ENCODE results near the gene SUGP1. TPM values are rescaled to one million over a fixed set of nuclear protein-coding genes. Genes with fewer than 3 reads are reported as not detected.

SUGP1 gene
- total RNA-seq, 1 experiment from 2014 or later, result 30.8 TPM

GRCh38 chr19:19315444-19315843 lies 4.9 kb downstream of the SUGP1 start:
- in situ Hi-C loops (cut with HindIII; ENCODE audit: low pct_unique_long_range_greater_than_20kb, low sequenced_read_pairs), result no loop called here
- no peak for DNase-seq (ENCODE audit: low read depth)

DNA sequence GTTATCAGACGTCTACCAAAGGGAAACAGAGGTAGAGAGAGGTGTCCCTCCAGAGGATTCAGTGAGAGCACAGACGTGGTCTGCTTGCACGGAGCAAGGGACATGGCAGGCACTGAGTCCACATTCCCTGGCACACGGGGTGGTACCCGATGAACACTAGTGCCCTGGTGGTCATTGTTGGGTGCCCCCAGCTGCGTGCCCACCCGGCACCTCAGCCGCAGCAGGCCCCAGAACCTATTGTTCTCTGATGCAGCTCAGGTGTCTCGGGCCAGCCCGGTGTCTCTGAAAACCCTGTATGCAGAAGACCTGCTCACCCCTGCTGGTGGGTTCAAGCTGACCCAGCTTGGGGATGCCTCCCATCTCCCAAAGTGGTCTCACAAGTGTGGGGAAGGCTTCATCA lies 11.9 kb downstream of the SUGP1 start:
- DNase-seq (ENCODE audit: low read depth), result no peak
- in situ Hi-C loops (cut with HindIII; ENCODE audit: low pct_unique_long_range_greater_than_20kb, low sequenced_read_pairs), result no loop called here

DNA sequence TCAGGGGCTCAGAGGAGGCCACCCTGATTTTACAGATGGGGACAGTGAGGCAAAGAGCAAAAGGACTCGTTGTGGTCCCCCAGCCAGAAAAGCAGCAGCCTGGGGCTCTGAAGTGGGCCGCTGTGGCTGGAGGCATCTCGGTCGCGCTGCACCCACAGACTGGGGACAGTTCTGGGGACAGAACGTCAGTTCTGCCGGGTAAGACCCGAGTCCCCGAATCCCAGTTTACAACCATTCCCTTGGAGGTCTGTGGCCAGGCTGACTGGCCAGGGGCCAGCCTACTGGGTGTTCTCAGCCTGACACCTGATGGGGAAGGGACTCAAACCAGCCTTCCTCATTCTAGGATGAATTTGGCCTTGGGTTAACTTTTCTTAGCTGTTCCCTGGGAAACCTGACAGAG lies 14.1 kb downstream of the SUGP1 start:
- DNase-seq (ENCODE audit: low read depth), result no peak
- in situ Hi-C loops (cut with HindIII; ENCODE audit: low pct_unique_long_range_greater_than_20kb, low sequenced_read_pairs), result no loop called here

GRCh38 chr19:19305696-19306095 lies 14.6 kb downstream of the SUGP1 start:
- in situ Hi-C loops (cut with HindIII; ENCODE audit: low pct_unique_long_range_greater_than_20kb, low sequenced_read_pairs), result no loop called here
- DNase-seq (ENCODE audit: low read depth), result no peak

GRCh38 chr19:19305066-19305465 lies 15.2 kb downstream of the SUGP1 start:
- in situ Hi-C loops (cut with HindIII; ENCODE audit: low pct_unique_long_range_greater_than_20kb, low sequenced_read_pairs), result no loop called here

GRCh38 chr19:19304186-19304965 lies 15.9 kb downstream of the SUGP1 start:
- no peak for DNase-seq (ENCODE audit: low read depth)
- in situ Hi-C loops (cut with HindIII; ENCODE audit: low pct_unique_long_range_greater_than_20kb, low sequenced_read_pairs), result no loop called here

More at GRCh38 chr19:19305066-19305465, 15.2 kb downstream of the SUGP1 start:
- DNase-seq (ENCODE audit: low read depth), result no peak

DNA sequence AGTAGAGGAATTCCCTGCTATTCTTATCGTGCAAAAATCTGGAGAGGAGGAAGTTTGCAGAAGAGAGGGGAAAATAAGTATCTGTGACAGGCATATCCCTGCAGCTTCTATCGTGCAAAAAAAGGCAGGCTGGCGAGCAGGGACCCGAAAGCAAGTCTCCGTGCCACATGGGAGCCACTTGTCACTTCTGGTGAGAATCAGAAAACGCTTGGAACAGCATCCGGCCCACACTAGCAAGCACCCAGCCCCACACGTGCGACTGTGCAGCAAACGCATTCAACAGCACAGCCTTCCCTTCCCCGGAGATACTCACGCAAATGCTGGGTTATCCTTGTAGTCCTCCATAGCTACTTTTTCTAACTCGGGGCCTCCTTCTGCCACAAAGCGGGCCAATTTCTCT lies 16.9 kb downstream of the SUGP1 start:
- in situ Hi-C loops (cut with HindIII; ENCODE audit: low pct_unique_long_range_greater_than_20kb, low sequenced_read_pairs), result no loop called here

GRCh38 chr19:19300613-19301012 lies 19.7 kb downstream of the SUGP1 start:
- in situ Hi-C loops (cut with HindIII; ENCODE audit: low pct_unique_long_range_greater_than_20kb, low sequenced_read_pairs), result no loop called here

More for the DNA sequence above, 16.9 kb downstream of the SUGP1 start:
- no peak for DNase-seq (ENCODE audit: low read depth)

GRCh38 chr19:19297759-19298158 lies 22.6 kb downstream of the SUGP1 start:
- in situ Hi-C loops (cut with HindIII; ENCODE audit: low pct_unique_long_range_greater_than_20kb, low sequenced_read_pairs), result no loop called here
- DNase-seq (ENCODE audit: low read depth), result no peak

More at GRCh38 chr19:19300613-19301012, 19.7 kb downstream of the SUGP1 start:
- DNase-seq (ENCODE audit: low read depth), result no peak

DNA sequence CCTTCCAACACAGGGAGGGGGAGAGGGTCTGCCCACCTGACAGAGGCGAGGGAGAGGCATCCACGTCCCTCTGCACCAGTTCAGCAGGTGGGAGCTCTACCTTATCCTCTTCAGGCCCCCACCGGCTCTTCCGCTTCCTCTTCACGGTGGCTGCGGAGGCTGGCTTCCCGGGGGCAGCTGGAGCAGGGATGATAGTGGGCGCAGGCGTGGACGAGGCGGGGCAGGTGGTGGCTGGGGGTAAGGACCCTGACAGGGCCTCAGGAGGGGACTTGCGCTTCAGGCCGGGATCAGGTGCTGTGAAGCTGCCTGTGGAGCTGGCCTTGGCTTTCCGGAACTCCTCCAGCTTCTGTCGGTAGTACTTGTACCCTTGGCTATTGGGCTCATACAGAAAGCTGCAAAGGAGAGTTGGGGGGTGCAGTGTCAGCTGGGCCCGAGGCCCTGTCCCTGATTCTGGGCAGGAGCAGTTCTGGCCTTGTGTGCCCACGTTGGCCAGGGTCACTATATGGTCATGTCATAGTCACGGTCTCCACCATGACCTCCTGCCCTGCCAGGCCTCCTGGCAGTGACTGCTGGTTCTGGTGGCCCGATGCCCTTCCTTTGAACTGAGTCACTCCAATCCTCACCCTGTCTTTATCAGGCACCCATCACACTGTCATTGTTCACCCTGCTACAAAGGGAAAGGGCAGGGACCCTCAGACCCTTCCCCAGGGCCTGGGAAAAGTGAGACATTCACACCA lies 23.2 kb downstream of the SUGP1 start:
- DNase-seq (ENCODE audit: low read depth), result no peak
- in situ Hi-C loops (cut with HindIII; ENCODE audit: low pct_unique_long_range_greater_than_20kb, low sequenced_read_pairs), result no loop called here

- no peak for DNase-seq (ENCODE audit: low read depth)
- in situ Hi-C loops (cut with HindIII; ENCODE audit: low pct_unique_long_range_greater_than_20kb, low sequenced_read_pairs), result no loop called here
Observed at GRCh38 chr19:19294914-19295313, 25.4 kb downstream of the SUGP1 start.

DNA sequence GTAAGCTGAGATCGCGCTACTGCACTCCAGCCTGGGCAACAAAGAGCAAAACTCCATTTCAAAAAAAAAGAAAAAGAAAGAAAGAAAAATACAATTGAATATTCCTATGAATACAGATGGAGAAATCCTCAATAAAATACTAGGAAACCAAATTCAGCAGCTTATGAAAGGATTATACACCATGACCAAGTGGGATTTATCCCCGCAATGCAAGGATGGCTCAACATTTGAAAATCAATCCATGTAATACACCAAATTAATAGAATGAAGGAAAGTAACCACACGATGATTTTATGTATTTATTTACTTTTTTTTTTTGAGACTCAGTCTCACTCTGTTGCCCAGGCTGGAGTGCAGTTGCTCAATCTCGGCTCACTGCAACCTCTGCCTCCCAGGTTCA lies 27.7 kb downstream of the SUGP1 start:
- in situ Hi-C loops (cut with HindIII; ENCODE audit: low pct_unique_long_range_greater_than_20kb, low sequenced_read_pairs), result no loop called here
- DNase-seq (ENCODE audit: low read depth), result no peak

GRCh38 chr19:19285686-19286085 lies 34.6 kb downstream of the SUGP1 start:
- DNase-seq (ENCODE audit: low read depth), result no peak
- in situ Hi-C loops (cut with HindIII; ENCODE audit: low pct_unique_long_range_greater_than_20kb, low sequenced_read_pairs), result no loop called here

DNA sequence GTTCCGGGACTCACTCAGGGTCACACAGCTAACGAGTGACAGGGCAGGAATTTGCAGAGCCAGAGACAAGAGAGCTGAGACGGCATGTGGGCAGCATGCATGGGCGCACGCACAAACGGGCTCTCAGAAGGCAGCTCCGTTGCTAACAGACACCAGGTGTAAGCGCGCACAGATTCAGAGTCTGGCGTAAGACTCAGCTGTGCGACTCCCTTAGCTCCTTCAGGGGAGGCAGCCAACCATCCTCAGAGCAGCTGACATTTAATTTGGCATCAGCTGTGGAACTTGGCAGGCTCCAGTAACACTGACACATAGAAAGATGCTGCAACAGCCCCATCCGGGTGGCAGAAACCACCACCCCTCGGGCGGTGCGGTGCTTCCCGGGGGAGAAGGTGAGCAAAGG lies 39.7 kb downstream of the SUGP1 start:
- no peak for DNase-seq (ENCODE audit: low read depth)

DNA sequence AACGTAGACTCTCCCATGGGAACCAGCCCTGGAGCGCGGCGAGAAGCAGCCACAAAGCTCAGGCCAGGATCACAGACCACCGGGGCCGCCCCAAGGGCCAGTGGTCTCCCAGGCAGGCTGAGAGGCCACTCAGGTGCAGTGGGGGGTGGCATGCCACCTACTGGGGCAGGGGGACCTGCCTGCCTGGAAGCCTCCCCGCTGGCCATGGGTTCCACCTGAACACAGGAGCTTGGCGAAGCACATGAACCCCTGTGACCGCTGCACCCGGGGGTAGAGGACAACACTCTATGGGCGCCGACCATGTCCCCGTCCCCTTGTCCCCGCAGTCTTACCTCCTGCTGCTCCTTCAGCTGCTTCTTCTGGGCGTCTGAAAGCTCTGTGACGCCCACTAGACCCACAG lies 40.5 kb downstream of the SUGP1 start:
- no peak for DNase-seq (ENCODE audit: low read depth)
- in situ Hi-C loops (cut with HindIII; ENCODE audit: low pct_unique_long_range_greater_than_20kb, low sequenced_read_pairs), result no loop called here

More for the DNA sequence above, 39.7 kb downstream of the SUGP1 start:
- in situ Hi-C loops (cut with HindIII; ENCODE audit: low pct_unique_long_range_greater_than_20kb, low sequenced_read_pairs), result no loop called here

DNA sequence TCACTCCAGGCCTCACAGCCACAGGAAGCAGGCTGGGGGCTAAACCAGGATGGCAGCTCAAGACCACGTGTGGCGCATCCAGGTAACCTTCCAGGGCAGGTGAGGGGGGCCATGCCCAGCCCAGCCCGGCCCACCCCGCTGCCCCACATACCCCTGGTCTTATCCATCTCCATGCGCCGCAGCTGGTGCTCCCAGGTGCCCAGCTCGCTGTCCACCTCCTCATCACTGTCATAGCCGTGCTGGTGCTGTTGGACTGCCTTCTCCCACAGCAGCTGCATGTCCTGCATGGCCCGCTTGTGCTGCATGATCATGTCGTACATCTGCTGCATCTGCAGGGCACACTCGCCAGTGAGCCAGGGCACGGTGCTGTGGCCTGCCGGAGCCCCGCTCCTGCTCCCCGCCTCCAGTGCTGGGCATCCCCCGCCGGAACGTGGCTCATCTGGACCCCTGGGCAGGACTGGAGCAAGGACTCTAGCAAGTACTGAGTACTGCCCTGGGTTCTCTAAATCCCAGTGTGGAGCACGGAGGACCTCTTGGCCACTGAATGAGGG lies 41.2 kb downstream of the SUGP1 start:
- in situ Hi-C loops (cut with HindIII; ENCODE audit: low pct_unique_long_range_greater_than_20kb, low sequenced_read_pairs), result no loop called here

DNA sequence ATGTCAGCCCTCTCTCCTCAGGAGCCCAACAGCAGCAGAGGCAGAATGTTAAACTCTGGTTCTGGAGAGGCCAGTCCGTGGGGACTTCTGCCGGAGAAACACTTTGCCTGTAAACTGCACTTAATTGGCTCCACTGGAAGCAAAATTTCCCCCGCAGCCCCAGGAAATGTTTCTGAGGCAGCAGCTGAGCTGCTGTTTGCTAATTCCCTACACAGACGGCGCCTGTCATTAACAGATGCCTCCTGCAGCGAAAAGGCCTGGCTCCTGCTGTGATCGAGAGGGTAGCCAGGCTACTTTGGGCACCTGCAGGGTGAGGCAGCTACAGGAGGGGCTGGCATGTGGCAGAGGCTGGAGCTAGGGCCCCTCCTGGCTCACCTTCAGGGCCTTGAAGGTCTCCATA lies 42.0 kb downstream of the SUGP1 start:
- no peak for DNase-seq (ENCODE audit: low read depth)
- in situ Hi-C loops (cut with HindIII; ENCODE audit: low pct_unique_long_range_greater_than_20kb, low sequenced_read_pairs), result no loop called here

More for the DNA sequence above, 41.2 kb downstream of the SUGP1 start:
- DNase-seq (ENCODE audit: low read depth), result no peak

DNA sequence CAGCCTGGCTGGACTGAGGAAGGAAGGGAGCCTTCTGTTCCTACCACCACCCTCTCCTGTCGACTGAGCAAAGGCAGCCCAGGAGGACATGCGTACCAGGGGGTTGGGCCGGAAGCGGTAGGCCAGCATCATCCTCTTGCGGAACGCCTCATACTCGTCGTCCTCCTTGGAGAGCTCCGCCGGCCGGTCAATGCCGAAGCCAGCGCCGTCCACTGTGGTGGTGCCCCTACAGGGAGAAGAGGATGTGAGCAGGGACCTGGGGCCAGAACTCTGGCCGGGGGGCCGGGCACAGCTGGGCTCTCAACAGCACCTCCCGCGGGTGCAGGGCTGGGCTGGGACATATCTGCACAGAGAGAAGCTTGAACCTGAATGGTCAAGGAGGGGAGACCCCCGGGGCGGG lies 43.5 kb downstream of the SUGP1 start:
- DNase-seq (ENCODE audit: low read depth), result no peak
- in situ Hi-C loops (cut with HindIII; ENCODE audit: low pct_unique_long_range_greater_than_20kb, low sequenced_read_pairs), result no loop called here

DNA sequence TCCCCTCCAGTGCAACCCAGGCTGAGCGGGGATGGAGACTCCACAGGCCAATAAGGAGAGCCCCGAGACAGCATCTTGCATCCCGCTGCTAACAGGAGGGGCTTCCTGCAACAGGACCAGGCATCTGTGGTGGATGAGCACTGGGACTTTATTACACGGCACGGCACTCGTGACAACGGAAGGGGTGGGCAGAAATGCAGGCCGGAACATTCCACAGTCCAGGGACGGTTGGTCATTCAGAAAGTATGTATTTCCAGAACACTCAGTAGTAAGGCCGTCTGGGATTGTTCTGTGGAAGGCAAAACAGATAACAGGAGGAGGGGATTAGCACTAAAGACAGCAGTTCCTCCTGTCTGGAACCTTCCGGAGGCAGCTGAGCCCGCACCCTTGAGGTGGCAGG lies 43.9 kb downstream of the SUGP1 start:
- DNase-seq (ENCODE audit: low read depth), result no peak
- in situ Hi-C loops (cut with HindIII; ENCODE audit: low pct_unique_long_range_greater_than_20kb, low sequenced_read_pairs), result no loop called here
